CD14-positive monocyte (primary cell): ENCODE measurements around the gene RPS8. TPM values are rescaled to one million over a fixed set of nuclear protein-coding genes. Genes with fewer than 3 reads are reported as not detected.

Experiments
- DNase-seq, 3 donors: peaks; one replicate each; pipeline ENCODE4 v3.0.0-alpha.2; 2011 to 2022
- H2AFZ ChIP-seq: 2 replicates; pipeline ENCODE4 v1.6.0; 2012; ENCODE audit warnings: mild to moderate bottlenecking, low read depth, low read length, inconsistent platforms; ENCODE audit not compliant: insufficient read depth, poor library complexity, severe bottlenecking
- H3K27ac ChIP-seq, 2 donors: 1 replicate in 1 of 2; 2 replicates in 1 of 2; pipeline ENCODE4 v1.5.1; 2012 to 2013; ENCODE audit warnings: low read length in 2 of 2, control low read depth in 1 of 2, inconsistent platforms in 1 of 2, low read depth in 1 of 2, mild to moderate bottlenecking in 1 of 2
- H3K27me3 ChIP-seq, 2 donors: one replicate each; pipeline versions ENCODE4 v1.6.0 to v1.6.1; 2011 to 2013; ENCODE audit warnings: low read length in 2 of 2; ENCODE audit not compliant: control insufficient read depth in 2 of 2, insufficient read depth in 2 of 2
- H3K36me3 ChIP-seq, 2 donors: replicated peaks in 1 of 2; 1 replicate in 1 of 2; 2 replicates in 1 of 2; pipeline versions ENCODE4 v1.5.1 to v1.6.1; 2012 to 2013; ENCODE audit warnings: low read length in 2 of 2, control low read depth in 1 of 2, inconsistent platforms in 1 of 2, mild to moderate bottlenecking in 1 of 2; ENCODE audit not compliant: insufficient read depth in 2 of 2, control insufficient read depth in 1 of 2
- H3K4me1 ChIP-seq, 2 donors: 1 replicate in 1 of 2; 2 replicates in 1 of 2; pipeline versions ENCODE4 v1.5.1 to v1.6.1; 2012 to 2013; ENCODE audit warnings: low read length in 2 of 2, control low read depth in 1 of 2, inconsistent platforms in 1 of 2, mild to moderate bottlenecking in 1 of 2, moderate library complexity in 1 of 2; ENCODE audit not compliant: insufficient read depth in 2 of 2, control insufficient read depth in 1 of 2
- H3K4me2 ChIP-seq: replicated peaks from 2 replicates; pipeline ENCODE3; 2012; ENCODE audit warnings: low read length, moderate library complexity, mild to moderate bottlenecking; ENCODE audit not compliant: poor library complexity, severe bottlenecking; ENCODE audit errors: extremely low read depth
- H3K4me3 ChIP-seq, 3 experiments: fragments of 200-600 bp in 1 of 3; sonication (generic) in 1 of 3; replicated peaks in 1 of 3; 1 replicate in 2 of 3; 2 replicates in 1 of 3; pipeline ENCODE4 v1.5.1; 2011 to 2013; ENCODE audit warnings: low read length in 3 of 3, mild to moderate bottlenecking in 3 of 3, control low read depth in 2 of 3, low read depth in 2 of 3, inconsistent platforms in 1 of 3, moderate library complexity in 1 of 3
- H3K79me2 ChIP-seq: 2 replicates; pipeline ENCODE4 v1.6.0; 2012; ENCODE audit warnings: mild to moderate bottlenecking, control low read depth, inconsistent platforms, low read length, moderate library complexity; ENCODE audit not compliant: insufficient read depth
- H3K9ac ChIP-seq: 2 replicates; pipeline ENCODE4 v1.6.0; 2017; ENCODE audit warnings: low read length, mild to moderate bottlenecking; ENCODE audit not compliant: insufficient read depth, poor library complexity, severe bottlenecking
- H3K9me3 ChIP-seq, 2 donors: replicated peaks in 1 of 2; 1 replicate in 1 of 2; 2 replicates in 1 of 2; pipeline versions ENCODE4 v1.5.1 to v1.6.1; 2012 to 2013; ENCODE audit warnings: low read length in 2 of 2, control low read depth in 1 of 2; ENCODE audit not compliant: control insufficient read depth in 1 of 2, insufficient read depth in 1 of 2
- H4K20me1 ChIP-seq: 2 replicates; pipeline ENCODE4 v1.6.0; 2012; ENCODE audit warnings: mild to moderate bottlenecking, low read length, control low read depth, moderate library complexity; ENCODE audit not compliant: insufficient read depth
- H3K27ac Mint-ChIP-seq, 7 donors: one replicate each; pipeline ENCODE4 v1.8.0; 2020; ENCODE audit warnings: mild to moderate bottlenecking in 7 of 7, mixed read lengths in 7 of 7, moderate library complexity in 6 of 7, inconsistent platforms in 2 of 7
- H3K27me3 Mint-ChIP-seq, 3 donors: one replicate each; pipeline ENCODE4 v1.8.0; 2021 to 2022; ENCODE audit warnings: low read depth in 3 of 3, mild to moderate bottlenecking in 3 of 3, mixed read lengths in 3 of 3, moderate library complexity in 3 of 3, inconsistent platforms in 1 of 3
- H3K36me3 Mint-ChIP-seq, 2 donors: one replicate each; pipeline ENCODE4 v1.8.0; 2020; ENCODE audit warnings: mixed read lengths in 2 of 2, inconsistent platforms in 1 of 2, mild to moderate bottlenecking in 1 of 2
- H3K4me1 Mint-ChIP-seq: one replicate; pipeline ENCODE4 v1.8.0; 2020; ENCODE audit warnings: mild to moderate bottlenecking, mixed read lengths
- H3K4me3 Mint-ChIP-seq, 2 donors: one replicate each; pipeline ENCODE4 v1.8.0; 2020; ENCODE audit warnings: mild to moderate bottlenecking in 2 of 2, mixed read lengths in 2 of 2, moderate library complexity in 1 of 2
- H3K9me3 Mint-ChIP-seq, 7 donors: one replicate each; pipeline ENCODE4 v1.8.0; 2020 to 2022; ENCODE audit warnings: mixed read lengths in 7 of 7, mild to moderate bottlenecking in 6 of 7, moderate library complexity in 6 of 7, inconsistent platforms in 2 of 7
- WGBS: methylation state at CpG from one replicate; pipeline ENCODE4 v1.1.5; 2013; ENCODE audit warnings: missing lambda C conversion rate; ENCODE audit not compliant: insufficient coverage; 5-methylcytosine and 5-hydroxymethylcytosine counted together
- intact Hi-C, 2 donors: fragments of 100-400 bp; cut with micrococcal nuclease; formaldehyde crosslinking; loops; one replicate each; pipeline versions ENCODE4 v1.15.0 to v1.15.1; 2023
- polyA plus RNA-seq, 3 donors: library from polyadenylated mRNA; depleted of rRNA in 1 of 3; unstranded in 2 of 3; stranded (reverse) in 1 of 3; fragments of 300-500 nt in 2 of 3; fragments of >200 nt in 1 of 3; fragmentation: Illumina TruSeq in 2 of 3; gene quantifications; 1 replicate in 2 of 3; 2 replicates in 1 of 3; pipeline ENCODE4 v1.2.3, GENCODE V29; 2012 to 2021
- small RNA-seq: library from RNA; depleted of rRNA; stranded (forward); fragments of <200 nt; gene quantifications from one replicate; pipeline ENCODE3, GENCODE V24; 2012; ENCODE audit warnings: low read depth; ENCODE audit not compliant: insufficient read length
- TF ChIP-seq, protein P1 (sequence below): fragments of 200-600 bp; IDR thresholded peaks from one replicate; pipeline ENCODE4 v1.8.0; 2022; ENCODE audit warnings: antibody characterized with exemption, mild to moderate bottlenecking

The RPS8 gene
- polyA plus RNA-seq, 3 donors: 413 to 1,619 (median 419) TPM

DNA sequence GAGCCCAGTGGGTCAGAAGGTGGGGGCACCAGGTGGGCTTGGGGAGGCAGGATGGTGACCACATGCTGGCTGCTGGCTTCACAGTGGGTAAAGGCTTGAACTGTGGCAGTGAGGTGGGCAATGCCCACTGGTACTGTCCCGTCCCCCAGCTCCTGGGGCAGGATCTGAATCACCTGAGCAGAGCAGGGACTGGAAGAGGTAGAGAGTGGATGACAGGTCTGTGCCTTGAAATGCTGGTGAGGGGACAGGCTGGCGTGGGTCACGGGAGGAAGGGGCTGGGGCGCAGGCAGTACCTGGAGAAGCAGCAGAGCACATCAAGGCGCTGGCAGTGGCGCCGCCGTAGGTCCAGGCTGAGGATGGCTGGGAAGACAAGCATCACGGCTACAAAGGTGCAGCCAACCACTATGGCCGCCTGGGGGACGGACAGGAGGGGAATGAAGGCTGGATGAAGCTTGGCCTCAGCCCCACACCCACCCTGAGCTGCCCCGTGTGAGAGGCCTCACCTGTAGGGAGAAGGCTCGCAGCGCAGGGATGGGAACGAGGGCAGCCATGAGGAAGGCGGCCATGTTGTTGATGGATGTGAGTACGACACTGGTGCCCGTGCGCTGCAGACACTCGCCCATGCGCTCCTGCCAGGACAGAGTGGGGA is 52.8 kb downstream of the RPS8 start:
- H4K20me1 ChIP-seq: no peaks in the 10 kb centered on the region
- peaks cover 36% of the 10 kb centered on the region for H3K4me1 Mint-ChIP-seq
- H3K27ac Mint-ChIP-seq: peak overlapping the region in 1 of 7 donors; percentile 60
- peaks cover 36 to 50% of the 10 kb centered on the region in 2 donors for H3K4me1 ChIP-seq
- 96% methylated on average over 20 of the region's 21 CpGs for WGBS
- H2AFZ ChIP-seq: no peak overlapping the region
- no peak overlapping the region for H3K27ac ChIP-seq
- no peak overlapping the region for H3K4me3 ChIP-seq
- no peaks in the 10 kb centered on the region for H3K79me2 ChIP-seq
- H3K9ac ChIP-seq: no peak overlapping the region
- no peaks in the 10 kb centered on the region for H3K36me3 Mint-ChIP-seq
- no peaks in the 10 kb centered on the region for H3K9me3 ChIP-seq
- intact Hi-C loops: loop anchor here in 1 of 2 donors (5.0 kb wide), 1 partner anchor 41 kb away; the partner anchor contains the start of gene BEST4
- DNase-seq: no peak
- no peaks in the 10 kb centered on the region for H3K27me3 ChIP-seq
- no peak overlapping the region for H3K4me2 ChIP-seq
- TF ChIP-seq, protein P1, sequence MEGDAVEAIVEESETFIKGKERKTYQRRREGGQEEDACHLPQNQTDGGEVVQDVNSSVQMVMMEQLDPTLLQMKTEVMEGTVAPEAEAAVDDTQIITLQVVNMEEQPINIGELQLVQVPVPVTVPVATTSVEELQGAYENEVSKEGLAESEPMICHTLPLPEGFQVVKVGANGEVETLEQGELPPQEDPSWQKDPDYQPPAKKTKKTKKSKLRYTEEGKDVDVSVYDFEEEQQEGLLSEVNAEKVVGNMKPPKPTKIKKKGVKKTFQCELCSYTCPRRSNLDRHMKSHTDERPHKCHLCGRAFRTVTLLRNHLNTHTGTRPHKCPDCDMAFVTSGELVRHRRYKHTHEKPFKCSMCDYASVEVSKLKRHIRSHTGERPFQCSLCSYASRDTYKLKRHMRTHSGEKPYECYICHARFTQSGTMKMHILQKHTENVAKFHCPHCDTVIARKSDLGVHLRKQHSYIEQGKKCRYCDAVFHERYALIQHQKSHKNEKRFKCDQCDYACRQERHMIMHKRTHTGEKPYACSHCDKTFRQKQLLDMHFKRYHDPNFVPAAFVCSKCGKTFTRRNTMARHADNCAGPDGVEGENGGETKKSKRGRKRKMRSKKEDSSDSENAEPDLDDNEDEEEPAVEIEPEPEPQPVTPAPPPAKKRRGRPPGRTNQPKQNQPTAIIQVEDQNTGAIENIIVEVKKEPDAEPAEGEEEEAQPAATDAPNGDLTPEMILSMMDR: no peak
- H3K4me3 Mint-ChIP-seq: no peak overlapping the region
- peaks cover 0 to 3% (median 0%) of the 10 kb centered on the region in 7 donors for H3K9me3 Mint-ChIP-seq
- H3K36me3 ChIP-seq: no peaks in the 10 kb centered on the region
- H3K27me3 Mint-ChIP-seq: peaks cover 0 to 6% (median 0%) of the 10 kb centered on the region in 3 donors

Small RNAs within 50 kb of the gene (small RNA-seq; reads per million reads assigned to genes)
- gene RNU5D-1 (17.7 reads per million, percentile 86 among the genes with 10 or more reads in this experiment), gene SNORD38A (20,304 reads per million, percentile 100 among the genes with 10 or more reads in this experiment), gene SNORD38B (not detected), gene SNORD46 (51.0 reads per million, percentile 94 among the genes with 10 or more reads in this experiment), gene SNORD55 (not detected)

Other genes with a start within 250 kb of the RPS8 start
- gene TMEM53, start 101.1 kb upstream of the RPS8 start, polyA plus RNA-seq: 1 to 10 TPM; 4.8 to 8.8 (median 8.6) TPM
- 100 to 1,000 TPM in 1 of 3 donors, 10 to 100 TPM in 2; 14.7 to 209 (median 15.8) TPM for gene ARMH1, start 100.8 kb upstream of the RPS8 start, polyA plus RNA-seq
- not detected for gene RNU5D-1, start 44.4 kb upstream of the RPS8 start, polyA plus RNA-seq
- gene KIF2C, start 35.7 kb upstream of the RPS8 start, polyA plus RNA-seq: under 1 TPM; 0.13 to 0.29 (median 0.24) TPM
- under 1 TPM in 1 of 3 donors, not detected in 2; 0.19 TPM for gene BEST4, start 12.6 kb downstream of the RPS8 start, polyA plus RNA-seq
- gene PLK3, start 24.8 kb downstream of the RPS8 start, polyA plus RNA-seq: 100 to 1,000 TPM in 1 of 3 donors, 10 to 100 TPM in 2; 15.8 to 285 (median 28.1) TPM
- gene DYNLT4, start 31.8 kb downstream of the RPS8 start, polyA plus RNA-seq: 1 to 10 TPM in 2 of 3 donors, under 1 TPM in 1; 0.91 to 2.8 (median 2.2) TPM
- 1 to 10 TPM in 1 of 3 donors, under 1 TPM in 2; 0.10 to 6.3 (median 0.73) TPM for gene BTBD19, start 33.0 kb downstream of the RPS8 start, polyA plus RNA-seq
- gene PTCH2, start 67.7 kb downstream of the RPS8 start, polyA plus RNA-seq: under 1 TPM; 0.18 to 0.71 (median 0.22) TPM
- gene EIF2B3, start 211.1 kb downstream of the RPS8 start, polyA plus RNA-seq: 10 to 100 TPM; 10.9 to 18.0 (median 14.7) TPM
- 10 to 100 TPM; 13.9 to 53.9 (median 16.7) TPM for gene HECTD3, start 235.8 kb downstream of the RPS8 start, polyA plus RNA-seq
- 100 to 1,000 TPM in 2 of 3 donors, 10 to 100 TPM in 1; 98.2 to 115 (median 108) TPM for gene UROD, start 236.7 kb downstream of the RPS8 start, polyA plus RNA-seq